ENCODE measurements around the gene PTGES3L.
"Not testable (repeated sequence)": the region's sequence is repeated elsewhere in the genome, so short reads cannot be mapped to it uniquely, and the experiment has no call there.

The PTGES3L gene

GRCh38 chr17:42919522-42920077 is 60.3 kb downstream of the PTGES3L start:
- DNase-seq (ENCODE audit: low read depth in 2 of 2) = not testable (repeated sequence)

- DNase-seq (ENCODE audit: low read depth in 2 of 2) = no peak
These were observed 60.9 kb downstream of the PTGES3L start for GRCh38 chr17:42918902-42919521.
